PC-9 (cell line): ENCODE data around the gene TSPOAP1.

ENCODE experiments used
- EZH2 ChIP-seq: fragments of 200-600 bp; sonication (generic); IDR thresholded peaks from 2 replicates; pipeline ENCODE4 v1.8.0; 2017; ENCODE audit warnings: antibody characterized with exemption, low read depth
- TF ChIP-seq, protein P1 (sequence below): fragments of 200-600 bp; sonication (generic); conservative IDR thresholded peaks from 2 replicates; pipeline ENCODE4 v1.6.1; 2017; ENCODE audit warnings: mixed run types, antibody characterized with exemption, mild to moderate bottlenecking, moderate library complexity

DNA sequence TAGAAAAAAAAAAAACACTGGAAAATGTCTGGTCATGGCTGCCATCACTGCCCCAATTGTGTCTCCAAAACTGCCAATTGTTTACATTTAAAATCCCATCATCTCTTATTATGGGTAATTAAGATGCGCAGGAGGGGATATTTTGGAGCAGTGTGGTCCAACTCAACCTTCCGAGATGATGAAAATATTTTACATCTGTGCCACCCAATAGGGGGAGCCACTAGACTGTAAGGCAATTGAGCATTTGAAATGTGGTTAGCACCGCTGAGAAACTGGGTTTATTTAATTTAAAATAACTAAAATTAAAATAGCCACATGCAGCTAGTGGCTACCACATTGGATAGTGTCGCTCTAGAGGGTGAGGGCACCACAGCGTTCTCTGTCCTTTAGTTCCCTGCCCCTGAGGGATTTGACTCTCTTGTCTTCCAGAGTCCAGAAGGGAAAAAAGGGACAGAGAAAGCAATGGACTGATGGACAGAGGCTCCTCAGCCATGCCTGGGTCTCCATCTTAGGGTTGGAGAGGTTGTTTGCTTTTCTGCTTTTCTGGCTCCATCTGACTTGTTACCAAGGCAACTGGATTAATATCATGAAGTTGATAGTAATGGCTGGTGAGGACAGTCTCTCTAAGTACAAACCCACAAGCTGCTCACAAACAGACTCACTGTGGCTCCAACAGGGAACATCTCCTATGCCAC is 51.3 kb downstream of the TSPOAP1 start:
- TF ChIP-seq, protein P1, sequence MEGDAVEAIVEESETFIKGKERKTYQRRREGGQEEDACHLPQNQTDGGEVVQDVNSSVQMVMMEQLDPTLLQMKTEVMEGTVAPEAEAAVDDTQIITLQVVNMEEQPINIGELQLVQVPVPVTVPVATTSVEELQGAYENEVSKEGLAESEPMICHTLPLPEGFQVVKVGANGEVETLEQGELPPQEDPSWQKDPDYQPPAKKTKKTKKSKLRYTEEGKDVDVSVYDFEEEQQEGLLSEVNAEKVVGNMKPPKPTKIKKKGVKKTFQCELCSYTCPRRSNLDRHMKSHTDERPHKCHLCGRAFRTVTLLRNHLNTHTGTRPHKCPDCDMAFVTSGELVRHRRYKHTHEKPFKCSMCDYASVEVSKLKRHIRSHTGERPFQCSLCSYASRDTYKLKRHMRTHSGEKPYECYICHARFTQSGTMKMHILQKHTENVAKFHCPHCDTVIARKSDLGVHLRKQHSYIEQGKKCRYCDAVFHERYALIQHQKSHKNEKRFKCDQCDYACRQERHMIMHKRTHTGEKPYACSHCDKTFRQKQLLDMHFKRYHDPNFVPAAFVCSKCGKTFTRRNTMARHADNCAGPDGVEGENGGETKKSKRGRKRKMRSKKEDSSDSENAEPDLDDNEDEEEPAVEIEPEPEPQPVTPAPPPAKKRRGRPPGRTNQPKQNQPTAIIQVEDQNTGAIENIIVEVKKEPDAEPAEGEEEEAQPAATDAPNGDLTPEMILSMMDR: peak; percentile 68
- no peak for TF ChIP-seq EZH2
